ENCODE data around the gene IFT122.

Gene IFT122

GRCh38 chr3:129555616-129556357 lies 115.8 kb downstream of the IFT122 start:
- no peak for DNase-seq (ENCODE audit: low read depth, low spot score)

- DNase-seq (ENCODE audit: low read depth, low spot score): no peak
These were observed 116.3 kb downstream of the IFT122 start for GRCh38 chr3:129556358-129556695.

DNA sequence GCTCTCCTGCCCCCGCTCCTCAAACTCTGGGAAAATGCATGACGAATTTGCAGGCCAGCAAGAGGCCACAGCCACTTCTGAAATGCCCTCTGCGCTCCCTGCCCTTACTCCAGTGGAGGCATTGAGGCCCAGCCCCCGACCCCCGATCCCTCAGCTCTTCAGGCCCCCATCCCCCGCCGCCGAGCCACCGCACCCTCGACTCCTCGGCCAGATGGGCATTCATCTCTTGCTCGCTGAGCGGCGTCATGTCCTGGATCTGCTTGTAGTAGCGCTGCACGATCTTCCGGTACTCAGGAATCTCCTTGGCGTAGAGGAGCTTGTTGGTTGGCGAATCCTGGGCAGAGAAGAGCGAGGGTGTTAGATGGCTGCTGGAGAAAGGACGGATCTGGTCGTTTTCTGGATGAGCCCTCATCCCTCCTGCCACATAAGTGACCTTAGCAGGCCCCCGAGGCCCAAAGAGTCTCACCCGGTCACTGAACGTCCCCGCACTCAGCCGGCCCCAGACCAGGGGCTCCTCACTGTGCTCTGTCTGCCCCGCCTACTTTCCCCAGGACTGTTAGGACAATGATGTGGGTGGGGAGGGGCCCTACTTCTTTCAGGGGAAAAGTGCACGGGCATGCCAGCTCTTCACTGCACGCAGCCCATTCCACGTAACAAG lies 117.0 kb downstream of the IFT122 start:
- DNase-seq (ENCODE audit: low read depth, low spot score): no peak

DNA sequence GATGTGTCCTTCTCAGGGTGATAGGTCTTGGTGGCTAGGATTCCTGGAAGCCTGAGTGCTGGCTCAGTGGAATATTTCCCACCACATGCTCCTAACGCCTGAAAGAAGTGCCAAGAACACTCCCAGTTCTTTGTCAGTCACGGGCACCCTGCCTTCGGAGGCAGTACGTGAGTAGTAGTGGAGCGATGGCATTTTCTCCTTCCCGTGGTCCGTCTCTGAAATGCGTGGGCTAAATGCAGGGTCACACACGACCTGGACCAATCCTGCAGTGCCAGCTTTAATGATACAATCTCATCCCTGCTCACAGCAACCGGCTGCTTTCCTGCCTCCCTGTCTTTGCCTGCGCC lies 117.5 kb downstream of the IFT122 start:
- no peak for DNase-seq (ENCODE audit: low read depth, low spot score)

GRCh38 chr3:129558081-129558771 lies 118.2 kb downstream of the IFT122 start:
- no peak for DNase-seq (ENCODE audit: low read depth, low spot score)

DNA sequence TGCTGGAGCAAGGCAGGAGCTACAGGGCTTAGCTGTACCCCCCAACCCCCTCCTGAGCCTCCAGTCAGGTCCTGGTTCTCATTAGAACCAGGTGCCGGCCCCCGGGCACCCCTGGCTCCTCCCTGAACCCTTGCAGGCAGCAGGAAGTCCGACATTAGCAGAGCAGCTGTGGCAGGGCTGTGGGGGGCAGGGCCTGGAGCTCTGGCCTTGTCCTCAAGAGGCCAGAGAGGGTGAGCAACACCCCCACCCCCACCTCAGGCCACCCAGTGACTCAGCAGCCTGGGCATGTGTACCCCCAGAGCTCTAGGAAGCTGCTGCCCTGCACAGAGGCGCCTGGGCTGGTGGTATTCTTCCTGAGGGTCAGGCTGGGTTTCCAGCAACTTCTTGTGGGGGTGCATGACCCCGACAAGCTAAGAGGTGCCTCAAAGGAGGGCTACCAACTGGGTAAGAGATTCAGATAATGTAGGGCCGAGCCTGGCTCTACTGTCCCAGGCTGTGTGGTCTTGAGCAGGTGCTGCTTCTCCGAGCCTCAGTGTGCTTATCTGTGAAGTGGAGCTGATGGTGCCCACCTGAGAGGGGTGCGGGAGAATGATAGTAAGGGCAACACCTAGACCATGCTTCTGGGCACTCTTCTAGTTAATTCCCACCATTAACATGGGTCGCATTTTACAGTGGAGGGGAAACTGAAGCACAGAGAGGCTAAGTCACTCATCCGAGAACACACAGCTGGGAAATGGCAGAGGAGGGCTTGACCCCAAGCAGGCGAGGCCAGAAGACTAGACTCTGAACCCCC lies 118.9 kb downstream of the IFT122 start:
- no peak for DNase-seq (ENCODE audit: low read depth, low spot score)

DNA sequence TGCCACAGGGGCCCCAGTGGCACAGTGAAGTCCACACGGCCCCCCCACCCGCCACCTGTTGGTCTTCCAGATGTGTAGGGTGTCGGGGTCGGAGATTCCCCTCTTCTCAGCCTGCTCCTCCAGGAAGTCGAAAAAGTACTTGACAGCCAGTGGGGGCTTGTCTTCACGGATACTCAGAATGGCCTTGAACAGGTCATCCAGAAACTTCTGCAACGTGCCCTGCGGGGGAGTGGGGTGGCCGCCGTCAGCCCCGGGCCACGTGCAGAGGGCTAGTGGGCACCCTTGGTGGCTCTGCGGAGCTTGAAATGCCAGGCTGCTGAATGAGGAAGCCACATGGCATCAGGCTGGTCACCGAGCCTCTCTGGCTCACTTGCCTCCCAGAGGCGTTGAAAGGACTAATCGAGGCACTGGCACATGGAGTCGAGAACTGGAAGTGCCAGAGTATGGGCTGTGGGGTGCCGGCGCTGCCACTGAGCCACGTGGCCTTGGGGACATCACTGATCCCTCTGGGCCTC lies 119.6 kb downstream of the IFT122 start:
- DNase-seq (ENCODE audit: low read depth, low spot score): no peak

GRCh38 chr3:129560269-129560787 lies 120.3 kb downstream of the IFT122 start:
- peak; percentile 30 for DNase-seq (ENCODE audit: low read depth, low spot score)

- DNase-seq (ENCODE audit: low read depth, low spot score): peak; percentile 48
These were observed 121.0 kb downstream of the IFT122 start for GRCh38 chr3:129560911-129561594.

DNA sequence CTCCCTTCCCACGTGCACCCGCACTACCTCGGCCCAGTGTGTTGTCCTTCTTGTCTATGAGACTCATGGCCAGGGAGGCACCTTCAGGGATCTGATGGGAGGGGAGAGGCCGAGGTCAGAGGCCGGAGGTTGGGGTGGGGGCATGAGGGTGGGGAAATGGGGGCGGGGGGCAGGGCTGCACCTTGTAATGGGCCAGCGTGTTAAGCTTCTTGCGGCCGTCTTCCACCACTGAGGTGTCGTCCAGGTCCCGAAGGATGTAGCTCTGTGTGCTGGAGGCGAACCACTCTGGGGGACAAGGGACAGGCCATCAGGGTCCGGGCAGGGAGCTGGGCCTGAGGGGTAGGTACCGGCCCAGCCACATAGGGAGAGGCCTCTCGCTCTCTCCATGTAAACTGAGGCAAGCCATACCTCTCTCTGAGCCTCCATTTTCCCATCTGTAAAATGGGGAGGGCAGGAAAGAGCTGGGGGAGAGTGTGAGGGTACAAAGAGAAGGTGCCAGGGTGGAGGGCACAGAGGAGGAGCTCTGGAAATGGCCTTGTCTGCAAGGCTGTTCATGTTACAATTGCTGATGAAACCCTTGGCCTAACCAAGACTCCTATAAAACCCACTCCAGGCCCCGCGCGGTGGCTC lies 121.7 kb downstream of the IFT122 start:
- DNase-seq (ENCODE audit: low read depth, low spot score): no peak

- DNase-seq (ENCODE audit: low read depth, low spot score): no peak
These were observed 122.8 kb downstream of the IFT122 start for GRCh38 chr3:129562803-129563202.

- DNase-seq (ENCODE audit: low read depth, low spot score): no peak
These were observed 123.3 kb downstream of the IFT122 start for GRCh38 chr3:129563332-129563731.

- no peak for DNase-seq (ENCODE audit: low read depth, low spot score)
These were observed 124.0 kb downstream of the IFT122 start for GRCh38 chr3:129563850-129564535.

DNA sequence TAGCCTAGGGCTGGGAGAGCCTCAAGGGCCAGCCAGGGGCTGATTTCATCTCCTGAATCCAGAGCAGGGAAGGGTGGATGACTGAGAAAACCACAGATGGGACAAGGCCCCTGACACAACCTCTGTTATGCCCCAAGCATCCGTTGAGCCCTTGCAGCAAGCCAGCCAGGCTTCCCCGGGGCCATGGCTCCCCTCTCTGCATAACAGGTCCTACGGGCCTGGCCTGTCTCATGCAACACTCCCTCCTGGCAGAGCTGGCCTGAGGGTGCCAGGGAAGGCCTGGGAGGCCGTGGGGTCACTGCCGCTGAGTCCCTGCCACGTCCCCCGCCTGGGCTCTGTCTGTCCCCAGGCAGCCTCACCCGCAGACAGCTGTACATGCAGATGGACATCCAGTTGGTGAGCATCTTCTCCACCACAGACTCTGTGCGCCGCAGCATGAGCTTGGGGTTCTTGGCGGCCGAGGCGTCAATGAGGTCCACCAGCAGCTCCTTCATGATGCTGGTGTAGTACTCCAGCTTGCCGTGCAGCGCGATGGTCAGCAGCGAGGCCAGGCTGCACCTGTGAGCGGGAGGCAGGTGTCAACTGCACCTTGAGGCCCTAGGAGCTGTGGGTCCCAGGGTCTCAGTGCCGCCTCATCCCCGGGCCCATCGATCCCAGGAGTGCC lies 125.1 kb downstream of the IFT122 start:
- DNase-seq (ENCODE audit: low read depth, low spot score): peak; percentile 79

DNA sequence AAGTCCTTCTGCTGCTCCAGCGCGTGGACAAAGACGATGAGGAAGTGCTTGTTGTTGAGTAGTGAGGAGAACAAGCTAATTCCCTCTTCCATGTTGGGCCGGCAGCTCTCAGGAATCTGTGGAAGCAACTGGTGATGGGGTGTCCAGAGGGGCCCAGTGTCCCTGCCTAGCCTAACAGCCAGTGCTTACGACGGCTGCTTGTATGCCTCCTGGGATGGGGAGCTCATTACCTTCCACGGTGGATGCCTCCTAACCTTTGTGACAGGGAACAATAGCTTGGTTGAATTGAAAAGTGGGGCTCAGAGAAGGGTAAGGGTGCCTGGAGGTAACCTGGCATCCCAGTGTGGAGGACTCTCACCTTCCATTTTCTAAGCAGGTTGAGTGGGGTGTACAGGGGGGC lies 125.9 kb downstream of the IFT122 start:
- DNase-seq (ENCODE audit: low read depth, low spot score): no peak

GRCh38 chr3:129567176-129567705 lies 127.2 kb downstream of the IFT122 start:
- DNase-seq (ENCODE audit: low read depth, low spot score): no peak

GRCh38 chr3:129567939-129568338 lies 127.9 kb downstream of the IFT122 start:
- no peak for DNase-seq (ENCODE audit: low read depth, low spot score)

- DNase-seq (ENCODE audit: low read depth, low spot score): no peak
These were observed 129.8 kb downstream of the IFT122 start for GRCh38 chr3:129569856-129570255.
